H9 (cell line): Measurements from ENCODE around the gene NARS2. TPM values are rescaled to one million over a fixed set of nuclear protein-coding genes. Genes with fewer than 3 reads are reported as not detected.

Source experiments
- DNase-seq: peaks from one replicate; pipeline ENCODE4 v3.0.0-alpha.2; 2017
- H2AFZ ChIP-seq: one replicate; pipeline ENCODE4 v1.6.1; 2013; ENCODE audit warnings: mild to moderate bottlenecking, low read length, control low read depth, moderate library complexity
- H2AK5ac ChIP-seq: 2 replicates; pipeline ENCODE4 v1.6.1; 2013; ENCODE audit warnings: low read length, control low read depth, mixed read lengths; ENCODE audit not compliant: insufficient read length
- H2BK120ac ChIP-seq: one replicate; pipeline ENCODE4 v1.6.1; 2013; ENCODE audit warnings: low read depth, mild to moderate bottlenecking, low read length, control low read depth, inconsistent platforms; ENCODE audit not compliant: poor library complexity, severe bottlenecking
- H2BK12ac ChIP-seq: 2 replicates; pipeline ENCODE4 v1.6.1; 2013; ENCODE audit warnings: low read length, control low read depth, mixed read lengths, low read depth; ENCODE audit not compliant: insufficient read length
- H2BK15ac ChIP-seq: 2 replicates; pipeline ENCODE4 v1.6.1; 2013; ENCODE audit warnings: low read depth, low read length, control low read depth
- H2BK20ac ChIP-seq: one replicate; pipeline ENCODE4 v1.6.1; 2013; ENCODE audit warnings: low read depth, mild to moderate bottlenecking, low read length, control low read depth, inconsistent platforms; ENCODE audit not compliant: poor library complexity, severe bottlenecking
- H2BK5ac ChIP-seq: 2 replicates; pipeline ENCODE4 v1.6.1; 2013; ENCODE audit warnings: low read length, control low read depth, mixed read lengths; ENCODE audit not compliant: insufficient read length
- H3K14ac ChIP-seq: 2 replicates; pipeline ENCODE4 v1.6.1; 2013; ENCODE audit warnings: low read length, control low read depth; ENCODE audit not compliant: insufficient read depth
- H3K18ac ChIP-seq: 2 replicates; pipeline ENCODE4 v1.6.1; 2013; ENCODE audit warnings: low read depth, mild to moderate bottlenecking, mixed read lengths, low read length, control low read depth; ENCODE audit not compliant: insufficient read length
- H3K23ac ChIP-seq: 2 replicates; pipeline ENCODE4 v1.6.1; 2013; ENCODE audit warnings: low read length, control low read depth, mixed read lengths, low read depth; ENCODE audit not compliant: insufficient read length
- H3K23me2 ChIP-seq: 2 replicates; pipeline ENCODE4 v1.6.1; 2013; ENCODE audit warnings: low read depth, mild to moderate bottlenecking, mixed read lengths, low read length, control low read depth; ENCODE audit not compliant: insufficient read length, poor library complexity, severe bottlenecking
- H3K27ac ChIP-seq: 2 replicates; pipeline ENCODE4 v1.5.1; 2013; ENCODE audit warnings: low read length, control low read depth, mixed read lengths, low read depth; ENCODE audit not compliant: insufficient read length
- H3K27me3 ChIP-seq: 2 replicates; pipeline ENCODE4 v1.6.1; 2013; ENCODE audit warnings: low read length, control low read depth, inconsistent platforms; ENCODE audit not compliant: insufficient read depth
- H3K4ac ChIP-seq: 2 replicates; pipeline ENCODE4 v1.6.1; 2013; ENCODE audit warnings: low read depth, mild to moderate bottlenecking, control low read depth, inconsistent platforms, low read length, moderate library complexity
- H3K4me1 ChIP-seq: 2 replicates; pipeline ENCODE4 v1.6.1; 2013; ENCODE audit warnings: low read length, control low read depth, inconsistent platforms; ENCODE audit not compliant: insufficient read depth
- H3K4me2 ChIP-seq: 2 replicates; pipeline ENCODE4 v1.6.1; 2013; ENCODE audit warnings: low read length, control low read depth, mixed read lengths; ENCODE audit not compliant: insufficient read length, insufficient read depth
- H3K56ac ChIP-seq: 2 replicates; pipeline ENCODE4 v1.6.1; 2013; ENCODE audit warnings: low read depth, mild to moderate bottlenecking, mixed read lengths, low read length, control low read depth; ENCODE audit not compliant: insufficient read length
- H3K79me1 ChIP-seq: 2 replicates; pipeline ENCODE4 v1.6.1; 2013; ENCODE audit warnings: low read depth, mild to moderate bottlenecking, moderate library complexity, low read length, control low read depth, inconsistent platforms; ENCODE audit not compliant: insufficient read depth, poor library complexity, severe bottlenecking
- H3K79me2 ChIP-seq: 2 replicates; pipeline ENCODE4 v1.6.1; 2013; ENCODE audit warnings: low read length, control low read depth, inconsistent platforms; ENCODE audit not compliant: insufficient read depth
- H3K9ac ChIP-seq: 2 replicates; pipeline ENCODE4 v1.6.1; 2013; ENCODE audit warnings: low read length, control low read depth, mixed read lengths; ENCODE audit not compliant: insufficient read length; ENCODE audit errors: extremely low read depth
- H3K9me3 ChIP-seq: one replicate; pipeline ENCODE4 v1.6.1; 2013; ENCODE audit warnings: low read depth, low read length, inconsistent platforms; ENCODE audit not compliant: control insufficient read depth
- H3T11ph ChIP-seq: one replicate; pipeline ENCODE4 v1.6.1; 2013; ENCODE audit warnings: mild to moderate bottlenecking, low read length, control low read depth, inconsistent platforms
- H4K20me1 ChIP-seq: one replicate; pipeline ENCODE4 v1.6.1; 2013; ENCODE audit not compliant: control insufficient read depth, insufficient read length, insufficient read depth
- H4K5ac ChIP-seq: 2 replicates; pipeline ENCODE4 v1.6.1; 2013; ENCODE audit warnings: low read depth, mild to moderate bottlenecking, mixed read lengths, low read length, control low read depth; ENCODE audit not compliant: insufficient read length
- H4K8ac ChIP-seq: replicated peaks from 2 replicates; pipeline ENCODE4 v1.6.1; 2013; ENCODE audit warnings: low read length, control low read depth, mixed read lengths, low read depth; ENCODE audit not compliant: insufficient read length
- H4K91ac ChIP-seq: 2 replicates; pipeline ENCODE4 v1.6.1; 2013; ENCODE audit warnings: low read depth, mild to moderate bottlenecking, moderate library complexity, mixed read lengths, low read length, control low read depth; ENCODE audit not compliant: insufficient read length
- H3K27ac Mint-ChIP-seq, 3 experiments: 2 replicates in 2 of 3; 3 replicates in 1 of 3; pipeline ENCODE4 v1.8.0; 2020 to 2021; ENCODE audit warnings: mixed read lengths in 3 of 3, mild to moderate bottlenecking in 1 of 3, moderate library complexity in 1 of 3
- H3K27me3 Mint-ChIP-seq: 2 replicates; pipeline ENCODE4 v1.8.0; 2021; ENCODE audit warnings: low read depth, mild to moderate bottlenecking, moderate library complexity, mixed read lengths
- H3K36me3 Mint-ChIP-seq, 3 experiments: 2 replicates in 2 of 3; 3 replicates in 1 of 3; pipeline ENCODE4 v1.8.0; 2020 to 2021; ENCODE audit warnings: low read depth in 3 of 3, mixed read lengths in 3 of 3; ENCODE audit not compliant: insufficient read depth in 1 of 3
- H3K4me1 Mint-ChIP-seq, 2 experiments: 2 replicates each; pipeline ENCODE4 v1.8.0; 2020; ENCODE audit warnings: mixed read lengths in 2 of 2
- H3K4me3 Mint-ChIP-seq, 2 experiments: 2 replicates in 1 of 2; 3 replicates in 1 of 2; pipeline ENCODE4 v1.8.0; 2020 to 2021; ENCODE audit warnings: mild to moderate bottlenecking in 2 of 2, mixed read lengths in 2 of 2, moderate library complexity in 1 of 2
- H3K9me3 Mint-ChIP-seq, 2 experiments: 2 replicates in 1 of 2; 3 replicates in 1 of 2; pipeline ENCODE4 v1.8.0; 2020; ENCODE audit warnings: mild to moderate bottlenecking in 2 of 2, mixed read lengths in 2 of 2, moderate library complexity in 1 of 2
- WGBS: extraction: QIAGEN DNeasy Blood & Tissue Kit; methylation state at CpG from one replicate; pipeline ENCODE4 v1.1.7; 2013; ENCODE audit warnings: missing lambda C conversion rate, low lambda C conversion rate, mixed read lengths; ENCODE audit not compliant: insufficient read length; ENCODE audit errors: extremely low coverage; 5-methylcytosine and 5-hydroxymethylcytosine counted together
- total RNA-seq: library from RNA; stranded (reverse); gene quantifications from 2 replicates; pipeline ENCODE4 v1.2.1, GENCODE V29; 2021
- TF ChIP-seq, protein P1 (sequence below): fragments of 200-600 bp; sonication (generic); conservative IDR thresholded peaks from 3 replicates; pipeline ENCODE4 v1.8.0; 2021; ENCODE audit warnings: antibody characterized with exemption, mild to moderate bottlenecking

Gene NARS2
- total RNA-seq, 1 experiment from 2014 or later = 29.7 TPM

DNA sequence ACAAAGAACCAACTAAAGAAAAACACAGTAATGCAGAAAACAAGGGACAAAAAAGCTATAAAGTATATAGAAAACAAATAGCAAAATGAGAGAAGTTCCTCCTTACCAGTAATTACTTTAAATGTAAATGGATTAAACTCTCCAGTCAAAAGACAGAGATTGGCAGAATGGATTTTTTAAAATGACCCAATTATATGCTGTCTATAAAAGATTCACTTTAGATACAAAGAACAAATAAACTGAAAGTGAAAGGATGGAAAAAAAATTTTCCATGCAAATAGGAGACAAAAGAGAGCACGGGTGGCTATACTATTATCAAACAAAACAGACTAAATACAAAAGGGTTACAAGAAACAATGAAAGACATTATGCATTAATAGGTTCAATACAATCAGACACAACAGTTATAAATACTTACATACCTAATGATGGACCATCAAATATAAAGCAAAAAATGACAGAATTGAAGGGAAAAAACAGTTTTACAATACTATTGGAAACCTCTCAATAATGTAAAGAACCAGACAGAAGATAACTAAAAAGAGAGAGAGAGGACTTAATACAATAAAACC is 64.6 kb downstream of the NARS2 start:
- no peak overlapping the region for H4K91ac ChIP-seq
- TF ChIP-seq, protein P1, sequence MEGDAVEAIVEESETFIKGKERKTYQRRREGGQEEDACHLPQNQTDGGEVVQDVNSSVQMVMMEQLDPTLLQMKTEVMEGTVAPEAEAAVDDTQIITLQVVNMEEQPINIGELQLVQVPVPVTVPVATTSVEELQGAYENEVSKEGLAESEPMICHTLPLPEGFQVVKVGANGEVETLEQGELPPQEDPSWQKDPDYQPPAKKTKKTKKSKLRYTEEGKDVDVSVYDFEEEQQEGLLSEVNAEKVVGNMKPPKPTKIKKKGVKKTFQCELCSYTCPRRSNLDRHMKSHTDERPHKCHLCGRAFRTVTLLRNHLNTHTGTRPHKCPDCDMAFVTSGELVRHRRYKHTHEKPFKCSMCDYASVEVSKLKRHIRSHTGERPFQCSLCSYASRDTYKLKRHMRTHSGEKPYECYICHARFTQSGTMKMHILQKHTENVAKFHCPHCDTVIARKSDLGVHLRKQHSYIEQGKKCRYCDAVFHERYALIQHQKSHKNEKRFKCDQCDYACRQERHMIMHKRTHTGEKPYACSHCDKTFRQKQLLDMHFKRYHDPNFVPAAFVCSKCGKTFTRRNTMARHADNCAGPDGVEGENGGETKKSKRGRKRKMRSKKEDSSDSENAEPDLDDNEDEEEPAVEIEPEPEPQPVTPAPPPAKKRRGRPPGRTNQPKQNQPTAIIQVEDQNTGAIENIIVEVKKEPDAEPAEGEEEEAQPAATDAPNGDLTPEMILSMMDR = no peak
- no peak overlapping the region for H3K9ac ChIP-seq
- no CpG with 5 or more reads among the region's 1 CpG for WGBS
- H3K79me1 ChIP-seq = no peaks in the 10 kb centered on the region
- H2BK15ac ChIP-seq = no peak overlapping the region
- no peak overlapping the region for H2BK5ac ChIP-seq
- H3K79me2 ChIP-seq = no peaks in the 10 kb centered on the region; the same call in 1 of the 2 replicates
- H2AK5ac ChIP-seq = no peak overlapping the region
- no peak overlapping the region for H3K4me2 ChIP-seq
- Mint-ChIP-seq H3K27ac (no peak overlapping the region), H3K4me3 (no peak overlapping the region), H3K36me3 (peaks cover 32 to 42% (median 33%) of the 10 kb centered on the region in 3 experiments), H3K27me3 (no peaks in the 10 kb centered on the region), H3K9me3 (peaks cover 15 to 20% of the 10 kb centered on the region in 2 experiments), H3K4me1 (peaks cover 18 to 26% of the 10 kb centered on the region in 2 experiments)
- H3K14ac ChIP-seq = no peak overlapping the region
- no peaks in the 10 kb centered on the region; the same call in 1 of the 2 replicates for H3K4me1 ChIP-seq
- no peak overlapping the region for H3K56ac ChIP-seq
- no peaks in the 10 kb centered on the region for H4K20me1 ChIP-seq
- no peak overlapping the region for H2BK12ac ChIP-seq
- no peak overlapping the region for H2AFZ ChIP-seq
- no peak overlapping the region for H3K23ac ChIP-seq
- H3K27me3 ChIP-seq = no peaks in the 10 kb centered on the region
- no peaks in the 10 kb centered on the region for H3K9me3 ChIP-seq
- no peak overlapping the region for H3T11ph ChIP-seq
- DNase-seq = no peak
- no peaks in the 10 kb centered on the region for H3K23me2 ChIP-seq
- no peak overlapping the region for H3K27ac ChIP-seq
- no peak overlapping the region for H3K4ac ChIP-seq
- H3K18ac ChIP-seq = no peak overlapping the region
- no peak overlapping the region for H4K5ac ChIP-seq
- no peak overlapping the region for H4K8ac ChIP-seq
- H2BK20ac ChIP-seq = no peak overlapping the region
- no peak overlapping the region for H2BK120ac ChIP-seq
